HG03575 (cell line): Measurements from ENCODE around the gene CDS1.

Experiments used
- ATAC-seq: cut with Tn5 transposase; IDR thresholded peaks from one replicate; pipeline ENCODE4 v1.9.1; 2021; ENCODE audit not compliant: unreplicated experiment, insufficient number of reproducible peaks, low FRiP score; ENCODE audit errors: extremely low read depth

The CDS1 gene

GRCh38 chr4:84596826-84597225 lies 13.9 kb downstream of the CDS1 start:
- ATAC-seq: no peak

- no peak for ATAC-seq
These were observed 14.5 kb downstream of the CDS1 start for GRCh38 chr4:84597450-84597849.

GRCh38 chr4:84606645-84607044 lies 23.7 kb downstream of the CDS1 start:
- ATAC-seq: no peak

GRCh38 chr4:84611531-84611930 lies 28.6 kb downstream of the CDS1 start:
- no peak for ATAC-seq

GRCh38 chr4:84614891-84615290 lies 32.0 kb downstream of the CDS1 start:
- no peak for ATAC-seq

GRCh38 chr4:84615355-84615754 lies 32.4 kb downstream of the CDS1 start:
- no peak for ATAC-seq

- ATAC-seq: no peak
These were observed 40.0 kb downstream of the CDS1 start for GRCh38 chr4:84622959-84623358.

GRCh38 chr4:84623661-84624060 lies 40.7 kb downstream of the CDS1 start:
- no peak for ATAC-seq

GRCh38 chr4:84626673-84627072 lies 43.7 kb downstream of the CDS1 start:
- no peak for ATAC-seq

GRCh38 chr4:84631573-84631972 lies 48.6 kb downstream of the CDS1 start:
- no peak for ATAC-seq

- no peak for ATAC-seq
These were observed 49.2 kb downstream of the CDS1 start for GRCh38 chr4:84632092-84632491.

GRCh38 chr4:84634961-84635360 lies 52.0 kb downstream of the CDS1 start:
- ATAC-seq: no peak

GRCh38 chr4:84638092-84638491 lies 55.2 kb downstream of the CDS1 start:
- no peak for ATAC-seq

GRCh38 chr4:84639145-84639544 lies 56.2 kb downstream of the CDS1 start:
- no peak for ATAC-seq

- ATAC-seq: no peak
These were observed 61.2 kb downstream of the CDS1 start for GRCh38 chr4:84644087-84644486.

GRCh38 chr4:84647312-84647884 lies 64.5 kb downstream of the CDS1 start:
- ATAC-seq: no peak

- ATAC-seq: no peak
These were observed 65.3 kb downstream of the CDS1 start for GRCh38 chr4:84648178-84648577.

GRCh38 chr4:84648863-84649647 lies 66.1 kb downstream of the CDS1 start:
- no peak for ATAC-seq

- no peak for ATAC-seq
These were observed 68.6 kb downstream of the CDS1 start for GRCh38 chr4:84651499-84651898.

GRCh38 chr4:84652478-84652877 lies 69.6 kb downstream of the CDS1 start:
- ATAC-seq: no peak

- no peak for ATAC-seq
These were observed 77.7 kb downstream of the CDS1 start for GRCh38 chr4:84660606-84661005.
